ENCODE results near the gene MKNK1.

MKNK1 gene

DNA sequence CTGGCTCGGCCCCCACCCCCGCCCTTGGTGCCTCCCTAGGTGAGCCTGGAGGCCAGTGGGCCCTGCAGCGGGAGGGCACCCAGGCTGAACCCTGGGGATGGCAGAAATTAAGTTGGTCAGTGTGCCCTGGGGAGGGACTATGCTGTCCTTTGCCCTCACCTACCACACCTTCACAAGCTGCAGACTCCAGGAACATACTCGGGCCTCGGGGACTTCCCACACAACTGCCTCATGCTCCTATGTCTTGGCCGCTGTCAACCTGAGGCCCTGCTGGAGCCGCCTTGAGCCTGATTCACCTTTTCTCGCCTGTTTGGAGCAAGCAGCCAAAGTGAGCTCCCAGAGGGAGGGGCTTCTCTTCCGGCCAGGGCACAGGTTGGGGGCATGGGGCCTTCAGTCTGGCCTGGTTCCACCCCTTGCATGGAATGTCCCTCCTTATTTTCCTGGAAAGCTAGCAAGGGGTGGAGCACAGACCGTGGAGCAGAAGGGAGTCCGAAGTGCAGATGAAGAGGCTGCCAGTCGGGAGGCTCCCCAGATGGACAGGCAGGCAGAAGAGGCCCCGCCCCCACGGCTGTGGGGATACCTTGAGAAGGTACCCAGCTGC lies 77.3 kb downstream of the MKNK1 start:
- TF ChIP-seq, protein P1, sequence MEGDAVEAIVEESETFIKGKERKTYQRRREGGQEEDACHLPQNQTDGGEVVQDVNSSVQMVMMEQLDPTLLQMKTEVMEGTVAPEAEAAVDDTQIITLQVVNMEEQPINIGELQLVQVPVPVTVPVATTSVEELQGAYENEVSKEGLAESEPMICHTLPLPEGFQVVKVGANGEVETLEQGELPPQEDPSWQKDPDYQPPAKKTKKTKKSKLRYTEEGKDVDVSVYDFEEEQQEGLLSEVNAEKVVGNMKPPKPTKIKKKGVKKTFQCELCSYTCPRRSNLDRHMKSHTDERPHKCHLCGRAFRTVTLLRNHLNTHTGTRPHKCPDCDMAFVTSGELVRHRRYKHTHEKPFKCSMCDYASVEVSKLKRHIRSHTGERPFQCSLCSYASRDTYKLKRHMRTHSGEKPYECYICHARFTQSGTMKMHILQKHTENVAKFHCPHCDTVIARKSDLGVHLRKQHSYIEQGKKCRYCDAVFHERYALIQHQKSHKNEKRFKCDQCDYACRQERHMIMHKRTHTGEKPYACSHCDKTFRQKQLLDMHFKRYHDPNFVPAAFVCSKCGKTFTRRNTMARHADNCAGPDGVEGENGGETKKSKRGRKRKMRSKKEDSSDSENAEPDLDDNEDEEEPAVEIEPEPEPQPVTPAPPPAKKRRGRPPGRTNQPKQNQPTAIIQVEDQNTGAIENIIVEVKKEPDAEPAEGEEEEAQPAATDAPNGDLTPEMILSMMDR (IDR thresholded peaks at IDR 0.05; ENCODE audit: low read depth, low read length), result no peak
- no peak overlapping the region for H3K4me3 ChIP-seq (ENCODE audit: low read depth, low read length)

DNA sequence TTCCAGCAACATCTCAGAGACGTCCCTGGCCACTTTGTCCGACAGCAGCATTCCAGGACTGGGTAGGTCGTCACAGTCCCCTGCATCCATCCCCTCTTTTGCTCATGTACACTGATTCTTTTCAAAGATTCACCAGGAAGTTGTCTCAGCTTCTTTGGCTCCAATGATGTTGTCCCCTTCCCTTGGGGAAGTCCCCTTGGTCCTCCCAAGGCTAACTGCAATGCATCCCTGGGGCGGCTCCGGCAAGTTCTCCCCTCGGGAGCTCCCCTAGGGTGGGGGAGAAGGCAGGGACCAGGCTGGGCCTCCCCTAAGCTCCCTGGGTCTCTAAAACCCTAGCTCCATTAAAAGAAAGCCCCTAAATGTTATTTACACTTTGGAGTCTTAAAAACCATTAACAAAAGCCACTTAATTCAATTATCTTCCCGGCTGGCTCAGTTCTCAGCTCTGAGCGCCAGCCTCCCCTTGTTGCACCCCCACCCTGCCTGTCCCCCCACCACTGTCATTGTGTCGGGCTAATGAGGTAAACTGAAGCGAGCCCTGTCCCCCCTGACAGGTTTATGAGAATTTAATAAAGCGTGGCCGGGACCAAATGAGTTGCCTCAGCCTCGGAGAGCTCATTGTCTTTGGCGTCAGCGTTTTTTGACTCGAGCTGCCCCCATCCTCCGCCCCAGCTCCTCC lies 77.9 kb downstream of the MKNK1 start:
- H3K4me3 ChIP-seq (ENCODE audit: low read depth, low read length), result no peak overlapping the region
- TF ChIP-seq, protein P1 (IDR thresholded peaks at IDR 0.05; ENCODE audit: low read depth, low read length), result no peak

DNA sequence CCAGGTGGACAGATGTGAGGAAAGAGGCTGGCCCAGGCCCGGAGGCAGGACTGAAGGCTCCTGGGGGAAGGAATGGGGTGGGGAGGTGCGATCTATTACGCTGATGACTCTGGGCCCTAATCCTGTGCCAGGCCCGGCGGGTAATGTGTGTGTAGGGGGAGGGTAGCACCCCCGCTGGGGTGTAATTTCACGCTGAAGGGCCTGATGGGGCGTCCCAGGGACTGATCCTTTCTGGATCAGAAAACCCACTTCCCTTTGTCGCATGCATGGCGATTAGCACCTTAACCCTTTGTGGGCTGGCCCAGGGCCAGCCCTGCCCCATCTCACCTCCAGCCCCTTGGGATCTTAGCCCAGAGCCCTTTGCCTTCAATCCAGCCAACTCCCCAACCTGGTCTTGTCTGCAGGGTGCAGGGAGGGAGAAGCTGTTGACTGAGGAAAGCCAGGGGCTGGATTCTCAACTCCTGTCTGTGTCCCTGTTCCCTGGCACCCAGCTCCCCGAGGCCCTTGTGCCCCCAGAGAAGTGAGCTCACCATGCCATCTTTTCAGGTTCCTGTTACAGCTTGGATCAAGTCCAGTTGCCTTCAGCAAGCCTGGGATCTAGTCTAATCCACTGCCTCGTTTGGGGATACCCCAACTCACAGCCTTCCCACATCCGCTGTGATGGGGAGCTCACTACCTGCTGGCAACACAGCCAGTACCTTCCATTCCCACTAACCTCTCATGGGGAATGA lies 78.7 kb downstream of the MKNK1 start:
- TF ChIP-seq, protein P1 (IDR thresholded peaks at IDR 0.05; ENCODE audit: low read depth, low read length), result no peak
- H3K4me3 ChIP-seq (ENCODE audit: low read depth, low read length), result no peak overlapping the region

DNA sequence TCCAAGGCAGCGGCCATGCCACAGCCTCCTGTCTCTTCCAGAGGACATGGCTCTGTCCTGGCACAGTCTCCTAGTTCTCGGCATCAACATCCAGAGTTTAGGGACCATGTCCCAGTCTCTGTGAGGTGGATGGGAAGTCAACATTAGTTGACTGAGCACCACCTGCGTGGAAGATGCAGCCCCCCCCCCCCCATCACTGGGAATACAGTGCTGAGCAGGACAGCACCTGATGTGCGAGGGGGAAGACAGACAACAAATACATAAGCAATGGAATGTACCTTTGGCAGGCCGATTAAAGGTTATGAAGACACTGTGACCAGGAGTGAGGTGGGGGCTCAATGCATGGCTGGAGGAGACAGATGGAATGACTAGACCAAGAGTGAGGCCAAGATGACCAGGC lies 79.2 kb downstream of the MKNK1 start:
- TF ChIP-seq, protein P1 (IDR thresholded peaks at IDR 0.05; ENCODE audit: low read depth, low read length), result no peak
- H3K4me3 ChIP-seq (ENCODE audit: low read depth, low read length), result no peak overlapping the region

DNA sequence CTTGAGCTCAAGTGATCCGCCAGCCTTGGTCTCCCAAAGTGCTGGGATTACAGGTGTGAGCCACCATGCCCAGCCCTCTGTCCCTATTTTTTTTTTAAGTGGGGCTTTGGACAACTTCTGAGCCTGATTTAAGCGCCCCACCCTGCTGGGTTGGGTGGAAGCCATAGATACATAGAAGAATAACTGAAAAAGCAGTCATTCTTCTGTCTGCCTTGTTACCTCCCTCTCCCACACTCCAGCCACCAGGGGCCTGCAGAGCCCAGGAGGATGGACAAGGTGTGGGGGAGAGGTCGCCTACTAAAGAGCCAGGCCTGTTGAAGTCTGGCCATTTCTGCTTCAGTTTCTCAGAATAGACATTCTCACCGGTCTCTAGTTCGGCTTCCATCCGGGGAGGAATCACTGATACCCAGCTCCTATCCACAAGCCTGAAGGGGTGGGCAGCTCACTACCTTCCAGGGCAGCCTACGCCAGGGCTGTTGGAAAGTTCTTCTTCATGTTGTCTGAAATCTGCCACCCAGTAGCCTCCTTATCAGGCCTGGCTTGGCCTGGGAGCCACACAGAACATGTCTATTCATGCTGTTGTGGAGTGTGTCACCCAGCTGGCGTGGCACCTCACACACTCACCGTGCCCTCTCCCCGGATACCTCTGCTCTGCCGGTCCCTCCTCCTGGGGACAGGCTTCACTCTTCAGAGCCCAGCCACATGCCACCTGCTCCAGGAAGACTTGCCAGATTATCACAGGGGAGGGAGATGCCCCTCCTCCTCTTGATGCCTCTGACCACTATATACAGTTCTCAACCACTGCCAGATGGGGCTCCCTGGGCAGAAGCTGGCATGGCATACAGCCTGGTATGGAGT lies 80.3 kb downstream of the MKNK1 start:
- TF ChIP-seq, protein P1 (IDR thresholded peaks at IDR 0.05; ENCODE audit: low read depth, low read length), result no peak
- no peak overlapping the region for H3K4me3 ChIP-seq (ENCODE audit: low read depth, low read length)

DNA sequence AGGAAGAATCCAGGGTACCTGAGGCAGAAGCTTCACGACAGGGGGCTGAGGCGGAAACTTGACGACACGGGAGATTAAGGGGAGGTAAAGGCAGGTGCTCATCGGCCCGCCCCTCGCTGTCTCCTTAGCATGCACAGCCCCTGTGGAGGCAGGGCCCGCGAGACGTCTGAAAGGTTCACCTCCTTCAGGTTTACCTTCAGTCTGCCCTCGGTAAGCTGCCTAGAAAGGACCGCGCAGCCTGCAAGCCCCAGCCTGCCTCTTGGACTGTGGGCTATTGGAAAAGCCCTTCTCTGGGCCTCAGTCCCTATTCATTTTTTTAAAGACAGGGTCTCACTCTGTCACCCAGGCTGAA lies 81.1 kb downstream of the MKNK1 start:
- TF ChIP-seq, protein P1 (IDR thresholded peaks at IDR 0.05; ENCODE audit: low read depth, low read length), result no peak
- H3K4me3 ChIP-seq (ENCODE audit: low read depth, low read length), result no peak overlapping the region

All from WI38 (cell line).